ENCODE data around the gene CINP. TPM values are rescaled to one million over a fixed set of nuclear protein-coding genes. Genes with fewer than 3 reads are reported as not detected.

CINP gene
- total RNA-seq, 1 donor from 2014 or later, result 25.9 TPM

DNA sequence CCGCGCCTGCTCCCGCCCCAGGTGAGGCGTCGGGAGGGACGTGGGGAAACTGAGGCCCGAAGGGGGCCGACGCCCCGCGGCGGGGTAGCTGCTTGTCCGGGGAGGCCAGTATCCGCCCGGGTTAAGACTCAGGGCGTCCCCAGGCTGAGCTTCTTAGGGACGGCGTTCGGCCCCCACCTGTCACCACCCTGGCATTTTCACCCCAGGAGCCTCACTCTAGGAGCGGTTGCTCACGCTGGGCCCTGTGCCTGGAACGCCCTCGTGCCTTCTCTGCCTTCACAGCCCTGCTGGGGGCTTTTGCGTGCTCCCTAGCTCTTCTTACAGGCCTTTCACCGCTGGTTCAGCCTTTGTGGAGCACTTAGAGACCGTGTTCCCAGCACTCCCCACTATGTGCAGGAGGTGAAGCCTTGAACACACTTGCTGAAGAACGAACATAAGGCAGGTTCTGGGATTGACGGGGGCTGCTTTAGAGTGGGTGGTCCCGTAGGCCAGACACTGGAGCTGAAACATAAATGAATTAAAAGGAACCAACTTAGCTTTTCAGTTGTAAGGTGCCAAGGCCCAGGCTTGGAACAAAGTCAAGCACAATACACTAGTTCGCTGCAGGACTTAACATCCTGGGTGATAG lies 42.5 kb downstream of the CINP start:
- H3K9me3 Mint-ChIP-seq (ENCODE audit: unreplicated experiment), result peaks cover 26% of the 10 kb centered on the region
- H3K4me3 Mint-ChIP-seq (ENCODE audit: unreplicated experiment), result peak overlapping the region; percentile 91
- peaks cover 32% of the 10 kb centered on the region for H3K27me3 Mint-ChIP-seq (ENCODE audit: unreplicated experiment)
- H3K4me1 Mint-ChIP-seq (ENCODE audit: low read depth, unreplicated experiment), result peaks cover 13% of the 10 kb centered on the region
- H3K27ac Mint-ChIP-seq (ENCODE audit: unreplicated experiment), result peak overlapping the region; percentile 85
- TF ChIP-seq CTCF (IDR thresholded peaks at IDR 0.05; ENCODE audit: partially characterized antibody, unreplicated experiment), result no peak
- no peaks in the 10 kb centered on the region for H3K36me3 Mint-ChIP-seq (ENCODE audit: unreplicated experiment)
- DNase-seq, result peak; percentile 33

- Mint-ChIP-seq H3K4me3 (ENCODE audit: unreplicated experiment) (peak within 1 kb of the TSS; percentile 96), H3K27me3 (ENCODE audit: unreplicated experiment) (peaks cover 33% of the 10 kb centered on the region), H3K36me3 (ENCODE audit: unreplicated experiment) (no peaks in the 10 kb centered on the region), H3K4me1 (ENCODE audit: low read depth, unreplicated experiment) (peaks cover 13% of the 10 kb centered on the region), H3K9me3 (ENCODE audit: unreplicated experiment) (peaks cover 27% of the 10 kb centered on the region), H3K27ac (ENCODE audit: unreplicated experiment) (peak within 1 kb of the TSS; percentile 96)
- no peak for TF ChIP-seq CTCF (IDR thresholded peaks at IDR 0.05; ENCODE audit: partially characterized antibody, unreplicated experiment)
- DNase-seq, result peak; percentile 96
Observed at GRCh38 chr14:102319351-102320032, 43.2 kb downstream of the CINP start, which contains the start of gene ZNF839. Gene ZNF839, plus strand, starts transcription at chr14:102319746. Its CDS starts 20 bp downstream, at chr14:102319766.

DNA sequence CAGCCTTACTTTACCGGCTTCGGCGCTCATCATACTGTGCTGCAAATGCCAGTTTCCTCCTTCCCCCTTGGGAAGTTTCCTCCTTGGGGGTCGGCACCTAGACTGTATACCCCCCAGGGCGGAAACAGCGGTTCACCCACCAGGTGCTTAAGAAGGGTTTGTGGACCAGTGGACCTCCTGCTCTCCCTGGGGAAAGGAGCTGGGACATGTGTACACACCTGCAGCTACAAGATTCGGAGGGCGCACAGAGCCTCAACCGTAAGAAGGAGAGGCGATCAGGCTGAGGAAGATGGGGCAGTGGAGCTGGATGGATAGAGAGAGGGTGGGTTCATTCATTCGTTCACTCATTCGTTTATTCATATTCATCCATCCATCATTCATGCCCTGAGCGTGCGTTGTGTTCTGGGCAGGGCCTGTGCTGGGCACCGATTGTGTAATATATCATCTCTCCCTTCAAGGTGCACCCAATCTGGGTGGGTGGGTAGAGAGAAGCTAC lies 43.9 kb downstream of the CINP start:
- H3K4me3 Mint-ChIP-seq (ENCODE audit: unreplicated experiment), result peak overlapping the region; percentile 96
- peak overlapping the region; percentile 96 for H3K27ac Mint-ChIP-seq (ENCODE audit: unreplicated experiment)
- DNase-seq, result no peak
- H3K36me3 Mint-ChIP-seq (ENCODE audit: unreplicated experiment), result no peaks in the 10 kb centered on the region
- peaks cover 13% of the 10 kb centered on the region for H3K4me1 Mint-ChIP-seq (ENCODE audit: low read depth, unreplicated experiment)
- TF ChIP-seq CTCF (IDR thresholded peaks at IDR 0.05; ENCODE audit: partially characterized antibody, unreplicated experiment), result no peak
- H3K9me3 Mint-ChIP-seq (ENCODE audit: unreplicated experiment), result peaks cover 27% of the 10 kb centered on the region
- H3K27me3 Mint-ChIP-seq (ENCODE audit: unreplicated experiment), result peaks cover 35% of the 10 kb centered on the region

DNA sequence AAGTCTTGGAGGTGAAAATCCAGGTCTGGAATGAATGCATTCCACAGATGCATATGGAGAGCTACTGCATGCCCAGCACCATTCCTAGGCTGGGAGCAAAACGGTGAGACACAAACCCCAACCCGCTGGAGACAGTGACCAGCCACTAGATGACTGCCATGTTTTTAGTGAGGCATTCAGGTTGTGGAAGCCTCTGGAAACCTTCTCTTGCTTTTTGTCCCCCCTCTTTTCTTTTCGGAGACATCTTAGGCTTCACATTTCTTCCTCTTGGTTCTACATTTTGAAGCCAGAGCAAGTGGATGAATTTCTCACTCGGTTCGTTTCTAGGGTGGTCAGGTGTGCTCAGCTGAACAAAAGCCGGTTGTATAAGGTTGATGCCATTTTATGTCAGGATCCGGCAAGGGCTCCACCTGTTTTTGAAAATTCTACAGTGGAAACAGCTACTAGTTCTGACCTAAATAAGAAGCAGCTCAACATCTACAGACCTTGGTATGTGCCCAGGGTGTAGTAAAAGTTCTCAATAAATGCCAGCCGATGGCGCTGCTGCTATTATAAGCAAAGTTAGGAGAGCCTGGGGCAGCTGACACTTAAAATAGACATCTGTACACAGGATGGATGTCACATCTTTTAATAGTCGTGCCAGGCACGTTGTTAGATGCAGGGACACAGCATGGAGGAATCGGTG lies 45.0 kb downstream of the CINP start:
- Mint-ChIP-seq H3K9me3 (ENCODE audit: unreplicated experiment) (peaks cover 27% of the 10 kb centered on the region), H3K36me3 (ENCODE audit: unreplicated experiment) (no peaks in the 10 kb centered on the region), H3K27ac (ENCODE audit: unreplicated experiment) (peak overlapping the region; percentile 98), H3K4me1 (ENCODE audit: low read depth, unreplicated experiment) (peaks cover 11% of the 10 kb centered on the region), H3K27me3 (ENCODE audit: unreplicated experiment) (peaks cover 35% of the 10 kb centered on the region), H3K4me3 (ENCODE audit: unreplicated experiment) (peak overlapping the region; percentile 93)
- no peak for TF ChIP-seq CTCF (IDR thresholded peaks at IDR 0.05; ENCODE audit: partially characterized antibody, unreplicated experiment)
- DNase-seq, result no peak
